Measurements from ENCODE around the gene BRIP1. TPM values are rescaled to one million over a fixed set of nuclear protein-coding genes. Genes with fewer than 3 reads are reported as not detected.

BRIP1 gene
- total RNA-seq, 1 donor: 20.9 TPM

DNA sequence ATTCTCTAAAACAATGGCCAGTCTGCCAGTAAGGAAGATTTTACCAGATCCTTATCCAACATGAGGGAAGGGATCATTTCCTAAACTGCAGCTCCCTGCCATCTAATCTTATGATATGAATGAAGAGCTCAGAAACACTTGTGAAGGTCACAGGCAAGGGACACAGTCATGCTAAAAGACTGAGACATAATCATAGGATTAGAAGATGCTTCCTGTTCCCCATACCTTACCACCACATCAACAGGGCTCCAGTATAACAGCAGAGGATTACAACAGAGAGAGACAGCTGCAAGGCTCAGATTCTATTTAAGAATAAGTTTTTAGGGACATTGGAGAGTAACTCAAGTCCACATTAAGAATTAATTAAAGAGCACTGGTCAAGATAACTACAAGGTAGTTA lies 93.3 kb downstream of the BRIP1 start:
- TF ChIP-seq, protein P1, sequence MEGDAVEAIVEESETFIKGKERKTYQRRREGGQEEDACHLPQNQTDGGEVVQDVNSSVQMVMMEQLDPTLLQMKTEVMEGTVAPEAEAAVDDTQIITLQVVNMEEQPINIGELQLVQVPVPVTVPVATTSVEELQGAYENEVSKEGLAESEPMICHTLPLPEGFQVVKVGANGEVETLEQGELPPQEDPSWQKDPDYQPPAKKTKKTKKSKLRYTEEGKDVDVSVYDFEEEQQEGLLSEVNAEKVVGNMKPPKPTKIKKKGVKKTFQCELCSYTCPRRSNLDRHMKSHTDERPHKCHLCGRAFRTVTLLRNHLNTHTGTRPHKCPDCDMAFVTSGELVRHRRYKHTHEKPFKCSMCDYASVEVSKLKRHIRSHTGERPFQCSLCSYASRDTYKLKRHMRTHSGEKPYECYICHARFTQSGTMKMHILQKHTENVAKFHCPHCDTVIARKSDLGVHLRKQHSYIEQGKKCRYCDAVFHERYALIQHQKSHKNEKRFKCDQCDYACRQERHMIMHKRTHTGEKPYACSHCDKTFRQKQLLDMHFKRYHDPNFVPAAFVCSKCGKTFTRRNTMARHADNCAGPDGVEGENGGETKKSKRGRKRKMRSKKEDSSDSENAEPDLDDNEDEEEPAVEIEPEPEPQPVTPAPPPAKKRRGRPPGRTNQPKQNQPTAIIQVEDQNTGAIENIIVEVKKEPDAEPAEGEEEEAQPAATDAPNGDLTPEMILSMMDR (IDR thresholded peaks at IDR 0.05; ENCODE audit: insufficient read depth, low read length): no peak
- no peak overlapping the region for H3K4me3 ChIP-seq (ENCODE audit: low read depth, low read length)
- DNase-seq (ENCODE audit: low read depth): no peak

GRCh38 chr17:61768405-61768804 lies 94.9 kb downstream of the BRIP1 start:
- DNase-seq (ENCODE audit: low read depth): no peak
- TF ChIP-seq, protein P1 (IDR thresholded peaks at IDR 0.05; ENCODE audit: insufficient read depth, low read length): no peak
- H3K4me3 ChIP-seq (ENCODE audit: low read depth, low read length): no peak overlapping the region

GRCh38 chr17:61766520-61766919 lies 96.8 kb downstream of the BRIP1 start:
- DNase-seq (ENCODE audit: low read depth): peak; percentile 27
- no peak overlapping the region for H3K4me3 ChIP-seq (ENCODE audit: low read depth, low read length)
- TF ChIP-seq, protein P1 (IDR thresholded peaks at IDR 0.05; ENCODE audit: insufficient read depth, low read length): no peak

DNA sequence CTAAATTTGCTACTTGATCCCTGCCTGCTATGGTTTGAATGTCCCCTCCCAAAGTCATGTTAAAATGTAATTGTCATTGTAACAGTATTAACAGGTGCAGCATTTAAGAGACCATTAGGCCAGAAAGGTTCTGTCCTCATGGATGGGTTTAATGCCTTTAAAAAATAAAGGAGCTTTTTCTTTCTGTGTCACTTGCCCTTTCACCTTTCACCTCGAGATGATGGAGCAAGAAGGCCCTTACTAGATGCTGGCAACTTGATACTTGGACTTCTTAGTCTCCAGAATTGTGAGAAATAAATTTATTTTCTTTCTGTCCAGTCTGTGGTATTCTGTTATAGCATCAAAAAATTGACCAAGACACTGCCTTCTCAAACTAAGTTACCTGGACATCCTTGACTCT lies 98.5 kb downstream of the BRIP1 start:
- TF ChIP-seq, protein P1 (IDR thresholded peaks at IDR 0.05; ENCODE audit: insufficient read depth, low read length): no peak

GRCh38 chr17:61761827-61762226 lies 101.5 kb downstream of the BRIP1 start:
- H3K4me3 ChIP-seq (ENCODE audit: low read depth, low read length): no peak overlapping the region
- DNase-seq (ENCODE audit: low read depth): no peak
- TF ChIP-seq, protein P1 (IDR thresholded peaks at IDR 0.05; ENCODE audit: insufficient read depth, low read length): no peak

More for the DNA sequence above, 98.5 kb downstream of the BRIP1 start:
- H3K4me3 ChIP-seq (ENCODE audit: low read depth, low read length): no peak overlapping the region
- no peak for DNase-seq (ENCODE audit: low read depth)

- TF ChIP-seq, protein P1 (IDR thresholded peaks at IDR 0.05; ENCODE audit: insufficient read depth, low read length): no peak
- no peak for DNase-seq (ENCODE audit: low read depth)
Measured at GRCh38 chr17:61759362-61759761, 104.0 kb downstream of the BRIP1 start.

DNA sequence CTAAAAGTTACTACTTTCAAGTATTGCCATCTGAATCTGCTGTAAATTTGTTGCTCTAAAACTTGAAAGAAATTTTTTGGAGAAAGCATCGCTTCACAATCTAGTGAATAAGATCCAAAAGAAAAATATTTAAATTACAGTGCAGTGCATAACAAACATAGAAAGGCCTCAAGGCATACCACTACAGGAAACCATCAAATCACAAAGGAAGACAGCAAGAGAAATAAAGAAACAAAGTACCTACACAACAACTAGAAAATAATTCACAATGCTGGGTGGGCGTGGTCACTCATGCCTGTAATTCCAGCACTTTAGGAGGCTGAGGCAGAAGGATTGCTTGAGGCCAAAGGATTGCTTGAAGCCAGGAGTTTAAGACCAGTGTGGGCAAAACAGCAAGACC lies 104.9 kb downstream of the BRIP1 start:
- TF ChIP-seq, protein P1 (IDR thresholded peaks at IDR 0.05; ENCODE audit: insufficient read depth, low read length): no peak
- no peak for DNase-seq (ENCODE audit: low read depth)
- no peak overlapping the region for H3K4me3 ChIP-seq (ENCODE audit: low read depth, low read length)

More at GRCh38 chr17:61759362-61759761, 104.0 kb downstream of the BRIP1 start:
- no peak overlapping the region for H3K4me3 ChIP-seq (ENCODE audit: low read depth, low read length)
